ENCODE data around the gene EPHA6.
"Not testable (repeated sequence)": the region's sequence is repeated elsewhere in the genome, so short reads cannot be mapped to it uniquely, and the experiment has no call there.

The EPHA6 gene

DNA sequence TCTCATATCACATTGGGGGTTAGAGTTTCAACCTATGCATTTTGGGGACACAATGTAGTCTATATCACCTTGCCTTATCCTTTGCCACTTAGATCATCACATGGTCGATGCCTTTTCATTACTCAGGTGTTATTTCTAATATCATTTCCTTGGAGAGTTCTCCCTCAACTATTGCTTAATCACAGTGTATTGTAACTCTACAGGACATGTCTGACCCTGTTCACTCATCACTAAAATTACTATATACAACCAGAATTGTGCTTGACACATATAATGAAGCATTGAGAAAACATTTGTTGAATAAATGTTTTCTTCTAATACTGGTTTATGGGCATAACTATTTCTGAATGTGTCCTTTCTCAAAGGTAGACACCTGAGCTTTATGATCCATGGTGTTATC lies 207.4 kb downstream of the EPHA6 start:
- H3K27ac Mint-ChIP-seq, result no peak overlapping the region
- H3K36me3 Mint-ChIP-seq, result no peaks in the 10 kb centered on the region
- no peaks in the 10 kb centered on the region for H3K27me3 Mint-ChIP-seq
- DNase-seq (no peak), ATAC-seq (replicated peaks) (no peak)
- peaks cover 4 to 17% of the 10 kb centered on the region in 2 donors for H3K9me3 Mint-ChIP-seq
- H3K4me3 Mint-ChIP-seq, result no peak overlapping the region
- H3K4me1 Mint-ChIP-seq, result no peaks in the 10 kb centered on the region

DNA sequence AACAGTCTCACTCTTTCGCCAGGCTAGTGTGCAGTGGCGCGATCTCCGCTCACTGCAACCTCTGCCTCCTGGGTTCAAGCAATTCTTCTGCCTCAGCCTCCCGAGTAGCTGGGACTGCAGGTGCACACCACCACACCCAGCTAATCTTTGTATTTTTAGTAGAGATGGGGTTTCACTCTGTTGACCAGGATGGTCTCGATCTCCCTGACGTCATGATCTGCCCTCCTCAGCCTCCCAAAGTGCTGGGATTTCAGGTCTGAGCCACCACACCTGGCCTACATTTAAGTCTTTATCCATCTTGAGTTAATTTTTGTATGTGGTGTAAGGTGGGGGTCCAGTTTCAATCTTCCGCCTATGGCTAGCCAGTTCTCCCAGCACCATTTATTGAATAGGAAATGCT lies 211.2 kb downstream of the EPHA6 start:
- ATAC-seq (replicated peaks); DNase-seq; H3K36me3 Mint-ChIP-seq; H3K4me3 Mint-ChIP-seq; H3K27me3 Mint-ChIP-seq; H3K4me1 Mint-ChIP-seq; H3K27ac Mint-ChIP-seq: not testable (repeated sequence)
- peaks cover 4 to 10% of the 10 kb centered on the region in 2 donors for H3K9me3 Mint-ChIP-seq

GRCh38 chr3:97029972-97030371 lies 215.6 kb downstream of the EPHA6 start:
- Mint-ChIP-seq H3K36me3 (no peaks in the 10 kb centered on the region), H3K27me3 (no peaks in the 10 kb centered on the region), H3K4me1 (no peaks in the 10 kb centered on the region), H3K9me3 (peaks cover 6 to 10% of the 10 kb centered on the region in 2 donors), H3K27ac (no peak overlapping the region), H3K4me3 (no peak overlapping the region)
- DNase-seq (no peak), ATAC-seq (replicated peaks) (no peak)

DNA sequence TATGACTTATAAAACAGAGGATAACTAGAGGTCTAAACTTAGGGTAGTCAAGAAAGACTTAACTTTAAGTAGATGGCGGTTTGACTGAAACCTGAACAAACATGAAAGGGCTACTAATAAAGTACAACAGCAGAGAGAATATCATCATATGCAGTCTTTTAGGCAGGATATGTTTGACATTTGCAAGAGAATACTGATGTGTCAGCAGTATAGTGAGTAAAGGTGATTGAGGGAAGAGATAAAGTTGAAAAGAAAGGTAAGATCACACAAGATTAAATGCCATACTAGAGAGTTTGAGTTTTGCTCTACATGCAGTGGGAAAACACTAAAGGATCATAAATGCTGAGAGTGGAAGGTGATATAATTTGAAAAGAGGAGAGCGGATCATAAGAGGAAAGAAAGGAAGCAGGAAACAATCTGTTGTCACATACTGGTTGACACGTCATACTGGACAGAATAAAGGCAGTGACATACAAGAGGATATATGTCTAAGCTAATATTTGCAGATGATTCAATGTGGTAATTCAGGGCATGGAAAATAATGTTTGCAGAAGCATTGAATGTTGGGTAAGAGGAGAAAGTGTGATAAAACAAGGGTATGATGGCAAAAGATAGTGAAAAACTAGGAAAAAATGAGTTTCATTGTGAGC lies 223.0 kb downstream of the EPHA6 start:
- Mint-ChIP-seq H3K27ac (no peak overlapping the region), H3K9me3 (peaks cover 3% of the 10 kb centered on the region in 2 donors), H3K36me3 (no peaks in the 10 kb centered on the region), H3K4me1 (no peaks in the 10 kb centered on the region), H3K27me3 (no peaks in the 10 kb centered on the region), H3K4me3 (no peak overlapping the region)
- no peak for DNase-seq
- no peak for ATAC-seq (replicated peaks)

- Mint-ChIP-seq H3K27ac (no peak overlapping the region), H3K4me1 (no peaks in the 10 kb centered on the region), H3K4me3 (no peak overlapping the region), H3K36me3 (no peaks in the 10 kb centered on the region), H3K9me3 (peaks cover 0 to 3% of the 10 kb centered on the region in 2 donors), H3K27me3 (no peaks in the 10 kb centered on the region)
- no peak for DNase-seq
- no peak for ATAC-seq (replicated peaks)
Observed at GRCh38 chr3:97043411-97043810, 229.0 kb downstream of the EPHA6 start.

- DNase-seq (no peak), ATAC-seq (replicated peaks) (no peak)
- Mint-ChIP-seq H3K9me3 (peaks cover 0 to 5% of the 10 kb centered on the region in 2 donors), H3K4me1 (no peaks in the 10 kb centered on the region), H3K27ac (no peak overlapping the region), H3K36me3 (no peaks in the 10 kb centered on the region), H3K4me3 (no peak overlapping the region), H3K27me3 (no peaks in the 10 kb centered on the region)
Observed at GRCh38 chr3:97057365-97057764, 243.0 kb downstream of the EPHA6 start.

DNA sequence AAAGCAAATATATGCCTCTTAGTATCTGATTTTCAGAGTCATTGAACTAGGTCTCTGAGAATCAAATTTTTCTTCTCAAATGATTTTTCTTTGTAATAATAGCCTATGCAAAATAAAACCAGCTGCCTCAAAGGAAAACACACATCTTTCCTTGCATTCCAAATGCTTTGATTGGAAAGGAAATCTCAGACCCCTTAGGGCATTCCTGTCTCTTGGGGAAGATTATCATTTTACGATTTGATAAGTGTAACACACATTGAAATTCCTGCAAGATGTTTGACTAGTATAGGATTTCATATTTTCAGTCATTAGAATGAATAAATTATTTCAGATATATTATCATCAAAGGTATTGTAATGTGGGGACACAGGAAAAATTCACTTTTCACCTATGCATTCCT lies 244.8 kb downstream of the EPHA6 start:
- Mint-ChIP-seq H3K4me3 (no peak overlapping the region), H3K9me3 (peaks cover 0 to 5% of the 10 kb centered on the region in 2 donors), H3K27me3 (no peaks in the 10 kb centered on the region), H3K36me3 (no peaks in the 10 kb centered on the region), H3K27ac (no peak overlapping the region), H3K4me1 (no peaks in the 10 kb centered on the region)
- DNase-seq (no peak), ATAC-seq (replicated peaks) (no peak)

DNA sequence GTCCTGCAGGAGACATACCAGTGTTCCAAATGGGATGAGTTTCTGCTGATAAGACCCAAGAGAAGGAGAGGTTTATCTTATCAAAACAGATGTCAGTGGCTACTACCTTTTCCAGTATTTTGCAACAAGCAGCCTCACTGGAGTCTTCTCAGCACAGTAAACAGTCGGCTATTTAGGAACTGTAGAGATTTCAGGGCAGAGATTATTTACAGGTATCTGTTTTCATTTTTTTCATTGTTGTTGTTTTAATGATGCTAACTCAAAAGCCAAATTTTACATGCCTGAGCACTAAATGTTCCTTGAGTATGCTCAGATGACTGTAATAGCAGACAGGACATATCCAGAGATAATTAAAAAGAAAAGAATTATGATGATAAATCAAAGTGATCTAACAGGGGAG lies 252.1 kb downstream of the EPHA6 start:
- Mint-ChIP-seq H3K9me3 (peaks cover 2 to 5% of the 10 kb centered on the region in 2 donors), H3K4me1 (no peaks in the 10 kb centered on the region), H3K27ac (no peak overlapping the region), H3K27me3 (no peaks in the 10 kb centered on the region), H3K36me3 (no peaks in the 10 kb centered on the region), H3K4me3 (no peak overlapping the region)
- DNase-seq (no peak), ATAC-seq (replicated peaks) (no peak)

GRCh38 chr3:97070302-97070701 lies 255.9 kb downstream of the EPHA6 start:
- ATAC-seq (replicated peaks), result no peak
- peaks cover 5% of the 10 kb centered on the region in 2 donors for H3K9me3 Mint-ChIP-seq
- no peak overlapping the region for H3K27ac Mint-ChIP-seq
- no peaks in the 10 kb centered on the region for H3K27me3 Mint-ChIP-seq
- H3K36me3 Mint-ChIP-seq, result no peaks in the 10 kb centered on the region
- DNase-seq, result no peak
- H3K4me3 Mint-ChIP-seq, result no peak overlapping the region
- H3K4me1 Mint-ChIP-seq, result no peaks in the 10 kb centered on the region

GRCh38 chr3:97074546-97074945 lies 260.2 kb downstream of the EPHA6 start:
- Mint-ChIP-seq H3K4me3 (no peak overlapping the region), H3K9me3 (peaks cover 5% of the 10 kb centered on the region in 2 donors), H3K36me3 (no peaks in the 10 kb centered on the region), H3K27me3 (no peaks in the 10 kb centered on the region), H3K27ac (no peak overlapping the region), H3K4me1 (no peaks in the 10 kb centered on the region)
- ATAC-seq (replicated peaks) (no peak), DNase-seq (no peak)

GRCh38 chr3:97076673-97077072 lies 262.3 kb downstream of the EPHA6 start:
- Mint-ChIP-seq H3K9me3 (peaks cover 0 to 4% of the 10 kb centered on the region in 2 donors), H3K4me1 (no peaks in the 10 kb centered on the region), H3K4me3 (no peak overlapping the region), H3K27ac (no peak overlapping the region), H3K36me3 (no peaks in the 10 kb centered on the region), H3K27me3 (no peaks in the 10 kb centered on the region)
- DNase-seq, result no peak
- ATAC-seq (replicated peaks), result no peak

DNA sequence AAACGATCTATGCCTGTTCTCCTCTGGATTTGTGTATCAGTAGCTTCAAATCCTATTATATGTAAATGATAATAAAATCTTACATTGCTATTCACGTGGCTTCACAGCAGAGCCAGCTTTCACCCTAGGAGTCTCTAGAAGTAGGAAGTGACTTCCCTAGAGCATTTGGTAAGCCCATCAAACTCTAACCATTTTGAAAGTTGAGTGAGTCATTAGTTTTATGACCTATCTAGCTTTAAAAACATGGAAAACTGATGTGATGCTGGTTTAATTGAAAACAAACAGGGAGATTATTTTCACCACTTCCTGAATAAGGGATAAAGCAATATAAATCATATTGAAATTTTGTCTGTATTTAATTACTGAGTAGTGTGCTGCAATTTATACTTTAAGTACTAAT lies 275.2 kb downstream of the EPHA6 start:
- H3K4me1 Mint-ChIP-seq, result no peaks in the 10 kb centered on the region
- ATAC-seq (replicated peaks) (no peak), DNase-seq (no peak)
- H3K27me3 Mint-ChIP-seq, result no peaks in the 10 kb centered on the region
- no peaks in the 10 kb centered on the region for H3K9me3 Mint-ChIP-seq
- H3K36me3 Mint-ChIP-seq, result no peaks in the 10 kb centered on the region
- no peak overlapping the region for H3K4me3 Mint-ChIP-seq
- H3K27ac Mint-ChIP-seq, result no peak overlapping the region

- no peak for ATAC-seq (replicated peaks)
- H3K4me3 Mint-ChIP-seq, result no peak overlapping the region
- H3K4me1 Mint-ChIP-seq, result no peaks in the 10 kb centered on the region
- H3K27ac Mint-ChIP-seq, result no peak overlapping the region
- no peaks in the 10 kb centered on the region for H3K36me3 Mint-ChIP-seq
- no peak for DNase-seq
- no peaks in the 10 kb centered on the region for H3K27me3 Mint-ChIP-seq
- peaks cover 7 to 13% of the 10 kb centered on the region in 2 donors for H3K9me3 Mint-ChIP-seq
Observed at GRCh38 chr3:97102641-97103040, 288.2 kb downstream of the EPHA6 start.

DNA sequence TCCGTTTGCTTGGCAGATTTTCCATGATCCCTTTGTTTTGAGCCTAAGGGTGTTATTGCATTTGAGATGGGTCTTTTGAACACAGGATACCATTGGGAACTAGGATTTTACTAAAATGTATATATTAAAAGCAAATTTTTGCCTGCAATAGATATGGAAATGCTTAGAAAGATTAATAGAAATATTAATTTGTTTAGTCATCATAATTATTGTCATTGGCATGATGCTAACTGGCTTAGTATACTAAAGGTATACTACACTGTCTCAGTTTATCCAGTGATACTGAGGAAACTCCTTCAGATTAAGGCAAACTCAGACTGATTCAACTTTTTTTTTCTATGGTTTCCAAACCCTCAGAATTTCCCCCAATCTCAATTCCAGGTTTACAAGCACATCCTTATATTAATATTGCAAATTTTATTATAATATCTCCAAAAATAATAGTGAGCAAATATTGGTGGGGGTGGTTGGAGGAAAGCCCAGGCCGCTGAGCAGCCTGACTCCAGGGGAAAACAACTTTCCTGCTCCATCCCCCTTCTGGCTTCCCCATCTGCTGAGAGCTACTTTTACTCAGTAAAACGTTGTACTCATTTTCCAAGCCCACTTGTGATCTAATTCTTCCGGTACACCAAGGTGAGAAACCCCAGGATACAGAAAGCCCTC lies 291.7 kb downstream of the EPHA6 start:
- DNase-seq (no peak), ATAC-seq (replicated peaks) (no peak)
- H3K27ac Mint-ChIP-seq, result no peak overlapping the region
- peaks cover 7 to 13% of the 10 kb centered on the region in 2 donors for H3K9me3 Mint-ChIP-seq
- H3K4me3 Mint-ChIP-seq, result no peak overlapping the region
- H3K4me1 Mint-ChIP-seq, result no peaks in the 10 kb centered on the region
- H3K27me3 Mint-ChIP-seq, result no peaks in the 10 kb centered on the region
- H3K36me3 Mint-ChIP-seq, result no peaks in the 10 kb centered on the region

DNA sequence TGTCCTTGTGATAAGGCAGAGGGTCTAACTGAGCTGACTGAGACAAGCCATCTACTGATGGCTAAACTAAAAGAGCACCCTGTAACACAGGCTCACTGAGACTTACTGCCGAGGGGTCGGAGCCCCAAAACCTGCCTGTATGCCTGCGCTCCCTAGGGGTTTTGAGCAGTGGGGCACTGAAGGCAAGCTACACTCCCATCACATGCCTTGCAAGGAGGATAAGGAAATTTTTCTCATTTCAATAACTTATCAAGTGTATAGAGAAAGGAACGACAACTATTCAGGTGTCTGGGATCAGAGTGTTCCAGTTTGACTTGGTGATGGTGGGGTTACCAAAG lies 292.2 kb downstream of the EPHA6 start:
- Mint-ChIP-seq H3K27ac (no peak overlapping the region), H3K4me3 (no peak overlapping the region), H3K27me3 (no peaks in the 10 kb centered on the region), H3K36me3 (no peaks in the 10 kb centered on the region), H3K9me3 (peaks cover 7 to 13% of the 10 kb centered on the region in 2 donors), H3K4me1 (no peaks in the 10 kb centered on the region)
- no peak for DNase-seq
- ATAC-seq (replicated peaks), result no peak
